Parathyroid adenoma (tissue), 2 donors: ENCODE results near the gene AUTS2.

Source experiments
- H2AFZ ChIP-seq: fragments of 300-600 bp; sonication (generic); one replicate; pipeline ENCODE4 v1.7.0; 2017; ENCODE audit warnings: antibody characterized with exemption, mild to moderate bottlenecking
- H3K27ac ChIP-seq: fragments of 300-600 bp; sonication (generic); one replicate; pipeline ENCODE4 v1.7.0; 2017
- H3K27me3 ChIP-seq: fragments of 300-600 bp; sonication (generic); one replicate; pipeline ENCODE4 v1.7.0; 2017; ENCODE audit warnings: low read length; ENCODE audit not compliant: control insufficient read depth, insufficient read depth
- H3K36me3 ChIP-seq: fragments of 300-600 bp; sonication (generic); one replicate; pipeline ENCODE4 v1.7.0; 2017; ENCODE audit warnings: low read length; ENCODE audit not compliant: control insufficient read depth, insufficient read depth
- H3K4me1 ChIP-seq: fragments of 300-600 bp; sonication (generic); one replicate; pipeline ENCODE4 v1.7.0; 2017; ENCODE audit warnings: control low read depth
- H3K4me2 ChIP-seq: fragments of 300-600 bp; sonication (generic); one replicate; pipeline ENCODE4 v1.7.0; 2017; ENCODE audit warnings: low read length
- H3K4me3 ChIP-seq: fragments of 300-600 bp; sonication (generic); one replicate; pipeline ENCODE4 v1.7.0; 2017; ENCODE audit warnings: low read depth, low read length
- H3K79me2 ChIP-seq: fragments of 300-600 bp; sonication (generic); one replicate; pipeline ENCODE4 v1.7.0; 2017; ENCODE audit warnings: control low read depth
- H3K9ac ChIP-seq: fragments of 300-600 bp; sonication (generic); one replicate; pipeline ENCODE4 v1.7.0; 2017; ENCODE audit warnings: mild to moderate bottlenecking
- H3K9me3 ChIP-seq: fragments of 300-600 bp; sonication (generic); one replicate; pipeline ENCODE4 v1.7.0; 2017; ENCODE audit warnings: low read length; ENCODE audit not compliant: control insufficient read depth
- TF ChIP-seq, protein P1 (sequence below): fragments of 300-600 bp; sonication (generic); IDR thresholded peaks from one replicate; pipeline ENCODE4 v1.7.0; 2017; ENCODE audit warnings: antibody characterized with exemption, mild to moderate bottlenecking
- donor health status: primary hyperparathyroidism.

Gene AUTS2

DNA sequence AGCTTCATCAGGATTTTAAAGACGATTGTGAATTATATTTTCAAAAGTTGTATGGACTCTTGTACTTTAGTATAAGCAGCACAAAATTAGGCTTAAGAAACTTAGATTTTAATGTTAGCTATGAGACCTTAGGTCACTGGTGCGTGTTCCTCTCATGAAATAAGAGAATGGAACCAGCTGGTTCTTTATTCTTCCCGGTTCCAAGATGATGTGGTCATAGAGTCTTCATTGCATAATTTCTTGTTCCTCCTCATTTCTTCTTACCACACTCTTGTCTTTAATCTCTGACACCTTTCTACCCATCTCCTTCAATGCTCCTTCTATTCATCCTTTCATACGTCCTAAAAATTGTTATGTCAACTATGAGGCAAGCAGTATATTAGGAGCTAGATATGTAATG lies 437.2 kb downstream of the AUTS2 start:
- no peak overlapping the region for H3K4me3 ChIP-seq
- H3K27me3 ChIP-seq, result no peaks in the 10 kb centered on the region
- H3K9ac ChIP-seq, result no peak overlapping the region
- no peak overlapping the region for H3K4me2 ChIP-seq
- no peaks in the 10 kb centered on the region for H3K9me3 ChIP-seq
- H3K4me1 ChIP-seq, result no peaks in the 10 kb centered on the region
- TF ChIP-seq, protein P1, sequence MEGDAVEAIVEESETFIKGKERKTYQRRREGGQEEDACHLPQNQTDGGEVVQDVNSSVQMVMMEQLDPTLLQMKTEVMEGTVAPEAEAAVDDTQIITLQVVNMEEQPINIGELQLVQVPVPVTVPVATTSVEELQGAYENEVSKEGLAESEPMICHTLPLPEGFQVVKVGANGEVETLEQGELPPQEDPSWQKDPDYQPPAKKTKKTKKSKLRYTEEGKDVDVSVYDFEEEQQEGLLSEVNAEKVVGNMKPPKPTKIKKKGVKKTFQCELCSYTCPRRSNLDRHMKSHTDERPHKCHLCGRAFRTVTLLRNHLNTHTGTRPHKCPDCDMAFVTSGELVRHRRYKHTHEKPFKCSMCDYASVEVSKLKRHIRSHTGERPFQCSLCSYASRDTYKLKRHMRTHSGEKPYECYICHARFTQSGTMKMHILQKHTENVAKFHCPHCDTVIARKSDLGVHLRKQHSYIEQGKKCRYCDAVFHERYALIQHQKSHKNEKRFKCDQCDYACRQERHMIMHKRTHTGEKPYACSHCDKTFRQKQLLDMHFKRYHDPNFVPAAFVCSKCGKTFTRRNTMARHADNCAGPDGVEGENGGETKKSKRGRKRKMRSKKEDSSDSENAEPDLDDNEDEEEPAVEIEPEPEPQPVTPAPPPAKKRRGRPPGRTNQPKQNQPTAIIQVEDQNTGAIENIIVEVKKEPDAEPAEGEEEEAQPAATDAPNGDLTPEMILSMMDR, result no peak
- H3K79me2 ChIP-seq, result no peaks in the 10 kb centered on the region
- no peaks in the 10 kb centered on the region for H3K36me3 ChIP-seq
- H2AFZ ChIP-seq, result no peak overlapping the region
- no peak overlapping the region for H3K27ac ChIP-seq

DNA sequence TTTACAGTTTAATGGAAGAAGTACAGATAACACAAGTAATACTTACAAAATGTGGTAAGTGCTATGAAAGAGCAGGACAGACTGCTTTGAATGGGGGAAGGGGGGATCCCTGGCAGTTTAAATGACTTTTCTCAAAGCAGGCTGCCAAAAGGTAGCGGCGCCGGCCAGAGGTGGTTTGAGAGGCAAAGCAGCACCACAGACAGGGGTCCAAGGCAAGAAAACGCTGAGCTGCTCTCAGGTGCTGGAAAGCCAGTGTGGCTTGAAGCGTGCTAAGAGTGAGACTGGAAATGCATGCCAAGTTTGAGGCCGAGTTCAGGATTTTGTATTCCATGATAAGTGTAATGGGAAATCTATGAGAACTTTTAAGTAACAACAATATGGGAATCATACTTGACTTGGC lies 437.7 kb downstream of the AUTS2 start:
- H3K4me3 ChIP-seq, result no peak overlapping the region
- no peaks in the 10 kb centered on the region for H3K27me3 ChIP-seq
- H3K9ac ChIP-seq, result no peak overlapping the region
- no peak overlapping the region for H2AFZ ChIP-seq
- H3K9me3 ChIP-seq, result no peaks in the 10 kb centered on the region
- H3K4me1 ChIP-seq, result no peaks in the 10 kb centered on the region
- no peaks in the 10 kb centered on the region for H3K36me3 ChIP-seq
- H3K27ac ChIP-seq, result no peak overlapping the region
- TF ChIP-seq, protein P1, result no peak
- H3K4me2 ChIP-seq, result no peak overlapping the region
- H3K79me2 ChIP-seq, result no peaks in the 10 kb centered on the region

- Histone ChIP-seq H3K27ac (no peak overlapping the region), H2AFZ (no peak overlapping the region), H3K4me3 (no peak overlapping the region), H3K9me3 (no peaks in the 10 kb centered on the region), H3K4me1 (no peaks in the 10 kb centered on the region), H3K9ac (no peak overlapping the region), H3K36me3 (no peaks in the 10 kb centered on the region), H3K4me2 (no peak overlapping the region), H3K27me3 (no peaks in the 10 kb centered on the region), H3K79me2 (no peaks in the 10 kb centered on the region)
- TF ChIP-seq, protein P1, result no peak
Measured at GRCh38 chr7:70036695-70037094, 438.4 kb downstream of the AUTS2 start.

GRCh38 chr7:70037171-70037933 lies 439.1 kb downstream of the AUTS2 start:
- no peaks in the 10 kb centered on the region for H3K27me3 ChIP-seq
- TF ChIP-seq, protein P1, result no peak

DNA sequence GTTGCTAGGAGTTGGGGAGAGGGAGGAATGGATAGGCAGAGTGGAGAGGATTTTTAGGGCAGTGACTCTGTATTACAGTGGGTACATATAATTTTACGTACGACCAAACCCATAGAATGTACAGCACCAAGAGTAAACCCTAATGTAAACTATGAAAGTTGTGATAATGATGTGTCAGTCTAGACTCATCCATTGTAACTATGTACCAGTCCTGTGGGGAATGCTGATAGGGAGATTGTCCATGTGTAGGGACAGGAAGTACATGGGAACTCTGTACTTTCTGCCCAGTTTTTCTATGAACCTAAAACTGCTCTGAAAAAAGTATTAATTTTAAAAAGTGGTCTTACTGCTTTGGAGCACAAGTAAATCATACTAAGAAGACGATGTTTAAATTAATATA lies 441.8 kb downstream of the AUTS2 start:
- no peaks in the 10 kb centered on the region for H3K9me3 ChIP-seq
- H3K27me3 ChIP-seq, result no peaks in the 10 kb centered on the region
- H3K27ac ChIP-seq, result no peak overlapping the region
- no peak overlapping the region for H3K9ac ChIP-seq
- no peaks in the 10 kb centered on the region for H3K36me3 ChIP-seq
- no peak overlapping the region for H2AFZ ChIP-seq
- TF ChIP-seq, protein P1, result no peak
- no peak overlapping the region for H3K4me3 ChIP-seq
- H3K4me1 ChIP-seq, result no peaks in the 10 kb centered on the region
- H3K79me2 ChIP-seq, result no peaks in the 10 kb centered on the region
- H3K4me2 ChIP-seq, result no peak overlapping the region

More at GRCh38 chr7:70037171-70037933, 439.1 kb downstream of the AUTS2 start:
- H3K36me3 ChIP-seq, result no peaks in the 10 kb centered on the region
- H3K9me3 ChIP-seq, result no peaks in the 10 kb centered on the region
- no peak overlapping the region for H3K4me3 ChIP-seq
- no peak overlapping the region for H2AFZ ChIP-seq
- no peak overlapping the region for H3K9ac ChIP-seq
- no peaks in the 10 kb centered on the region for H3K79me2 ChIP-seq
- H3K4me1 ChIP-seq, result no peaks in the 10 kb centered on the region
- H3K4me2 ChIP-seq, result no peak overlapping the region
- no peak overlapping the region for H3K27ac ChIP-seq
